ENCODE results near the gene SMCR8.
"Not testable (repeated sequence)": the region's sequence is repeated elsewhere in the genome, so short reads cannot be mapped to it uniquely, and the experiment has no call there.

- TF ChIP-seq CTCF (IDR thresholded peaks at IDR 0.05; ENCODE audit: insufficient read depth, low read depth, low read length); EZH2 (IDR thresholded peaks at IDR 0.05; ENCODE audit: insufficient read depth, low read length): not testable (repeated sequence)
Observed at GRCh38 chr17:18303206-18303605, 11.9 kb upstream of the SMCR8 start.
